Hypothalamus (tissue), 51 donors: ENCODE measurements around the gene NCCRP1.

Source experiments
- DNase-seq, 51 donors: peaks; one replicate each; lab custom pipeline; 2025; lab: John Stamatoyannopoulos, UW

NCCRP1 gene

DNA sequence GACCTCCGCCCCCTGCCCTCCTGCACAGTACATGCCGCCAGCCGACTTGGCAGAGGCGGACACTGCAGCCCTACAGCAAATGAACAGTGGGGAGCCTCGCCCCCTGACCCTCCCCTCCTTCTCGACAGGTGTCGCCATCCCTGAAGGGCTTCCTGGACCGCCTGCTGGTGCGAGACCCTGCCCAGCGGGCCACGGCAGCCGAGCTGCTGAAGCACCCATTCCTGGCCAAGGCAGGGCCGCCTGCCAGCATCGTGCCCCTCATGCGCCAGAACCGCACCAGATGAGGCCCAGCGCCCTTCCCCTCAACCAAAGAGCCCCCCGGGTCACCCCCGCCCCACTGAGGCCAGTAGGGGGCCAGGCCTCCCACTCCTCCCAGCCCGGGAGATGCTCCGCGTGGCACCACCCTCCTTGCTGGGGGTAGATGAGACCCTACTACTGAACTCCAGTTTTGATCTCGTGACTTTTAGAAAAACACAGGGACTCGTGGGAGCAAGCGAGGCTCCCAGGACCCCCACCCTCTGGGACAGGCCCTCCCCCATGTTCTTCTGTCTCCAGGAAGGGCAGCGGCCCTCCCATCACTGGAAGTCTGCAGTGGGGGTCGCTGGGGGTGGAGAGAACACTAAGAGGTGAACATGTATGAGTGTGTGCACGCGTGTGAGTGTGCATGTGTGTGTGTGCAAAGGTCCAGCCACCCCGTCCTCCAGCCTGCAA is 18.3 kb upstream of the NCCRP1 start:
- DNase-seq, result no peak

DNA sequence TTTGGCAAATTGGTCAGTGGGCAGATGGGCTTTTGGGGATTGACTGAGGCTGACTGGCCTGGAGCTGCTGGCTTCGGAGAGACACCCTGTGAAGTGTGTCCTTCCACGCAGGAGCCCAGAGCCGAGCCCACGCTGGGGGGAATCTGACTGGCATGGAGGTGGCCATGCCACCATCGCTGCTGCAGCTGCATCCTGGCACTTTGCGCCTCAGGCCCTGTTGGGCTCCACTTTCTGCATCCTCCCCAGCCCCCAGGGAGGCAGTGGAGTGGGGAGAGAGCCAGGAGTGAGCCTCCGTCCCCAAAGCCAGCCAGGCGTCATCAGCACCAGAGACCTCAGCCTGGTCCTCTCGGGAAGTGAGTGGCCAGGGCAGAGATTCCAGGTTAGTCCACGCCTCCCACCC is 17.0 kb upstream of the NCCRP1 start:
- DNase-seq, result no peak

DNA sequence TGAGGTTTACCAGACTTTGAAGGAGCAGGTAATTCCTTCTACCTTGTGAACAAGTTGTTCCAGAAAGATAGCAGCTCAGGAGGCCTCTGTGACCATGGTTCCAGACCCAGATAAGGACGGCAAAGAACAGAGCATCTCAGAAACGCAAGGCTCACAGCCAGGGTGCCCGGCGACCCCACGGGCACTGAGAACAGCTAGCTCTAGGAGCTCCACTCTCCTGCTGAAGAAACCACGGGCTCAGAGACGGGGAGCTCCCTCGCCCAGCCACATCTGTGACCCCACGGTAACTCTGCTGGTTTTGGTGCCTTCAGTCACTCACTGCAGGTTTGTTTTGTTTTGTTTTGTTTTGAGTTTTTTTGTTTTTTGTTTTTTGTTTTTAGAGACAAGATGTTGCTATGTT is 16.0 kb upstream of the NCCRP1 start:
- no peak for DNase-seq

DNA sequence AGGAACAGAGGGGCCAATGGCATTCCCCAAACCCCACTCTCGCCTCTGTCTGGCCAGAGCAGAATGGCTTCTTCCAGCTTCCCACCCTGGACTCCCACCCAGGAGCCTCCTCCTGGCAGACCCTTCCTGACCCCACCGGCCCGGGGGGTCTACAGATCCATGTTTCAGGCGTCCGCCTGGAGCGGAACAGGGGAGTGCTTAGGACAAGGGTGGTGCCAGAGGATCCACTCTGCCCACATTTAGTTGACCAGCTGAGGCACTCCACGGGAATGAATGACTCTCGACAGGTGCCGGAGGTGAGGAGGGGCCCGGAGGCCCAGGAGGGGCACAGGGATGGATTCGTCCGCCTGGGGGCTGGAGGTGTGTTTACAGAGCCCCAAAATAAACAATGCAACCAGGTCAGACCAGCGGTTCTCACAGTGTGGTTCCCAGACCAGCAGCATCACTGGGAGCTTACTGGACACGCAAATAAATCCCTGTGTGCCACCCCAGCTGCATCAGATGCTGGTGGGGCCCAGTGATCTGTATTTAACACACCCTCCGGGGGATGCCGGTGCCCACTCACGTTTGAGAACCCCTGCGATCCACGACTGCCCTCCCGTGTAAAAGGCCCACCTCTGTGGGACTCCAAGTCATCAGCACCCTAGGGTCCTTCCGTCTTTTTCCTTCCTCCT is 15.1 kb upstream of the NCCRP1 start:
- DNase-seq, result no peak

DNA sequence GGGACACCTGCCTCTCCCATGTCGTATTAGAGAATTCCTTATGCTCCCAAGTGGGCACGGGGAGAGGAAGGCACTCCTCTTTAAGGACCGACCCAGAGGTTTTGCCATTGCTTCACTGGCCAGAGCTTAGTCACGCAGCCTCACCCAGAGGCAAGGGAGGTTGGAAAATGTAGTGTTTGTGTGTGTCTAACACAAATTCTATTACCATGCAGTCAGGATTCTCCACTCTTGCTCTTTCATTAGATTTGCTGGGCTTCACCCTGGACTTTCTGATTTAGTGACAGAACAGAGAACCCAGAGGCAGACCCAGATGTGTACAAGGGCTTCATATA is 14.6 kb upstream of the NCCRP1 start:
- no peak for DNase-seq

DNA sequence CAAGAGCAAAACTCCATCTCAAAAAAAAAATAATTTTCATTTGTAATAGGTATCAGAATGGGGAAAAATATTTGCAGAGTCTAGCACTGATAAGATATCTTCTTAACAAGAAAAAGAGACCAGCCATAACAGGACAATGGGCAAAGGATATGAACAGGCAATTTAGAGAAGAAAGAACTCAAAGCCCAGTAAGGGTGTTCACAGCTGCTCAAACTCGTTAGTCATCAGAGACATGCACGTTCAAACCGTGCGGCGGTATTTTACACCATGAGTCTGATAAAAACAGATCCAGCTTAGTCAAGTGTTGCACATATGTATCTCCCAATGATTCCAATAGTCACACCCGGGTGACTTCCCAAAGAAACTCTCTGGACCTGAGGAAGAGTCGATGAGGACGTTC is 13.7 kb upstream of the NCCRP1 start:
- DNase-seq, result no peak

DNA sequence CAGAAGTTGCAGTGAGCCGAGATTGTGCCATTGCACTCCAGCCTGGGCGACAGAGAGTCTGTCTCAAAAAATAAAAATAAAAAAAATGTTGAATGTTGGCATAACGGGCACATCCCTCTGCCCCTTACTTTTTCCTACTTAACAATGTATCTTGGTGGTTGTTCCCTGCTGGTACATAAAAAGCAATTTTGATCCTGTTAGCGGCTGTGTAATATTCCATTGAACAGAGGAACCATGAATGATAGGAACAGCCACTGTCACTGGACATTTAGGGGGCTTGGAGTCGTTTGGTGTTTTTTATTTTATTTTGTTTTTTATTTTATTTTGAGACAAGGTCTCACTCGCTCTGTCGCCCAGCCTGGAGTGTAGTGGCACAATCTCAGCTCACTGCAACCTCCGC is 10.4 kb upstream of the NCCRP1 start:
- no peak for DNase-seq

DNA sequence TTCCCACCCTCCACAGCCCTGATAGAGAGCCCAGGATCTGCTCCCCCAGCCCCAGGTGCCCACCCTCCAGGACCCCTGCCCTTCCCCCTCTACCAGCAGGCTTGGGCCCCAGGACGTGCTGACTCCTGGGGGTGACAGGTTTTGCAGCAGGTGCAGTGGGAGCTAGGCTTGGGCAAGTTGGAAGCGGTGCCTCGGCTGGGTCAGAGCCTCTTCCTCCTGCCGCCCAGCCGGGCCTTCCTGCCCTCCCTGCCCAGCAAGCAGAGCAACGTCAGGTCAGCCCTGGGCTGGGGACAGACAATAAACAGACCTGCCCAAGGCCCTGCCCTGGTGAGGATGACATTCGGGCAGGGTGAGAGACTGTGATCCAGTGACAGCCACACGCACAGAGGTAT is 9.2 kb upstream of the NCCRP1 start:
- no peak for DNase-seq

DNA sequence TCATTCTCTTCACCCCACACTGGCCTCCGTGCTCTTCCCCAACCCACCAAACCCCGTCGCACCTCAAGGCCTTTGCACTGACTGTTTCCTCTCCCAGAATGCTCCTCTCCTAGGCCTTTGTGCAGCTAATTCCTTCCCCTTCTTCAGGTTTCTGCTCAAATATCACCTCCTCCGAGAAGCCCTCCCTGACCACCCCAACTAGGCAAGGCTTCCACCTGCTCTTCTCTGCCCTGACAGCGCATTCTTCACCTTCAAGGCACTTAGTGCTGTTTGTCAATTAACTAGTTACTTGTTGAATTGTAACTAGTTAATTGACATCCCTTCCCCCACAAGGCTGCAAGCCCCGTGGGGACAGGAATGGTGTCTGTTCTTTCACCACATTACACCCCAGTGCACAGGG is 7.8 kb upstream of the NCCRP1 start:
- DNase-seq, result no peak

DNA sequence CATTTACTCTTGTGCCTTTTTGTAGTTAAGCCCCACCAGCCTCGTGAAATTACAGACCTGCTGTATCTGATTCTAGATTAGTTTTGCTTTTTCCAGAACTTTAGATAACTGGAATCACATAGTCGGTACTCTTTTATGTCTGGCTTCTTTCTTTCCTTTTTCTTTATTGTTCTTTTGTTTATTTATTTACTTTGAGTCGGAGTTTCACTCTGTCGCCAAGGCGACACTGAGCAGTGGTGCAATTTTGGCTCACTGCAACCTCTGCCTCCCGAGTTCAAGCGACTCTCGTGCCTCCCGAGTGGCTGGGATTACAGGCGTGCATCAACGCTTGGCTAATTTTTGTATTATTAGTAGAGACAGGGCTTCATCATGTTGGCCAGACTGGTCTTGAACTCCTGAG is 6.0 kb upstream of the NCCRP1 start:
- no peak for DNase-seq

DNA sequence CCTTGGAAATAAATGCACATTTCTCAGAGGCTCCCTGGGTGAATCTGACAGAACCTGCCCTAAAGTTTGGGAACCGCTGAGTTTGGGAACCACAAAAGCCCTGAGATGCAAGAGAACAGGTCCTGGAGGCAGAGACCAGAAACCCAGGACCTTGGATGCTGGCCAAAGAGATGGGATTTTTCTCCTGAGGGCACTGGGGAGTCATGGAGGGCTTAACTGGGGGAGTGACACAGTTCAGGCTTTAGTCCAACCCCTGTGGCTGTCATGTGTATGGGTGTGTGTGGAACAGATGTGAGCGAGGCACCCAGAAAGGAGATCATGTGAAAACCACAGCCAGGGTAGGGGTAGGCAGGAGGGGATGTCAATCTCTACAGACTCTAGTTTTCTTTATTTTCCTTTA is 3.9 kb upstream of the NCCRP1 start:
- DNase-seq, result no peak

DNA sequence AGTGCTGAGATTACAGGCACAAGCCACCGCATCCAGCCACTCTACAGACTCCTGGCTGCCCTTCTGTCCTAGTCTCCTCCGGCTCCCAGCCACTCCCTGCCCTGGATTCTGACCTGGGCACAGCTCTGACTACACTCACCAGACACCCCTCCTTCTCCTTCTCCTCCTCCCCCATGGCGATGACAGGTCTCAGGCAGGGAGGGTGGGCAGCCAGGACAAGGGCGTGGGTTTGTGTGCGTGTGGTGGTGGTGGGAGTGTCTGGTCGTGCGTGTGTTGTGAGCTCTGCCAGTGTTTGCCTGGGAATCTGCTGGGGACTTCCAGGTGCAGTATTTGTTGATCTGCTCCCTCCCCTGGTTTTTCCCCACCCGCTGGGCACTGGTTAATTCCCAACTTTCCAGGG is 3.0 kb upstream of the NCCRP1 start:
- no peak for DNase-seq

DNA sequence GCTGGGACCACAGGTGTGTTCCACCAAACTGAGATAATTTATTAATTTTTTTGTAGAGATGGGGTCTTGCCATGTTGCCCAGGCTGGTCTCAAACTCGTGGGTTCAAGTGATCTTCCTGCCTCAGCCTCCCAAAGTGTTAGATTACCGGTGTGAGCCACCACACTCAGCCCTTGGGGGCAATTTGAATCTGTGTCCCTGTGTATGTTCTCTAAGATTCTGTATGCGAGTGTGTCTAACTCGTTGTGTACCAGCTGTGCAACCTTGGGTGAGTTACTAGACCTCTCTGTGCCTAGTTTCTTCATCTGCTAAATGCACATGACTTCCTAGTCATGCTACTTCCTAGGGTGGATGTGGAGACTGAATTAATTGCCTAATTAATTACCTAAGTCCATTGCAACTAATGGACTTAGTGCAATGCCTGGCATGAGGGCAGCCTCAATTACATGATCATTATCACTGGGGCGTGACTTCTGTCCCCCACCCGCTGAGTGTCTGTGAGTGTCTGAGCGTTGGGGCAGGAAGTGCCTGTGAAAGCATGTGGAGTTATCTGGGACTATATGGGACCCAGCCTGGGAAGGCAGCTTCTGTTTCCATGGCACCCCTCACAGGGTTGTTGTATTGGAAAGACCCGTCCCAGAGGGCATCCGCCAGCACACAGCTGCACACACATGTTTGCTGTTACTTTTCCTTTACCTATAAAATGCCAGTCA is 1.8 kb upstream of the NCCRP1 start:
- no peak for DNase-seq

DNA sequence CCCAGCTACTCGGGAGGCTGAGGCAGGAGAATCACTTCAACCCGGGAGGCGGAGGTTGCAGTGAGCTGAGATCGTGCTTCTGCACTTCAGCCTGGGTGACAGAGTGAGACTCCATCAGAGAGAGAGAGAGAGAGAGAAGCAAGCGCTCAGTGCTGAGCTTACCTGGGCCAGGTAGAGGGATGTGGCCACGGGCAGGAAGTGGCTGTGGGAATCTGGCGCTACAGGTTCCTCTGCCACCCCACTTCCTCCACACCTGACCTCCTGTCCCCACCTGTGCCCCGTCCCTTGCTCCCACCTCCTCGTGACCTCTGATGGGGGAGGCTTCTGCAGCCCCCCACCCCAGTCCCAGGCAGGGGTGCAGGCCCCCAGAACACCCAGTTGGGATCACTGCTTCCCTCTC is 1.0 kb upstream of the NCCRP1 start:
- DNase-seq, result no peak

DNA sequence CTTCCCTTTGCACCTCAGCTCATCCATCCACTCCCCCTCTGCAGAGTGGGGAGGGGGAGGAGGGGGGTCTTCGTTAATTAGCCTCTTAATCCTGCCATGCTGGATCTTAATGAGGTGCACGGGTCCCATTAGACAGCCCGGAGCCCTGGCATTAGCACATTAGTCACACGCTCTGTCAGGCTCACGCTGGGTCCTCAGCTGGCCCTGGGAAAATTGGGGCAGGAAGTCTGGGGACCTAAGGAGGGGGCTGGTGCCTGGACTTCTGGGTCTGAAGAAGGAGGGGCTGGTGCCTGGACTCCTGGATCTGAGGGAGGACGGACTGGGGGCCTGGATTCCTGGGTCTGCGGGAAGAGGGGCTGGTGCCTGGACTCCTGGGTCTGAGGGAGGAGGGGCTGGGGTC is 444 bp upstream of the NCCRP1 start:
- no peak for DNase-seq

DNA sequence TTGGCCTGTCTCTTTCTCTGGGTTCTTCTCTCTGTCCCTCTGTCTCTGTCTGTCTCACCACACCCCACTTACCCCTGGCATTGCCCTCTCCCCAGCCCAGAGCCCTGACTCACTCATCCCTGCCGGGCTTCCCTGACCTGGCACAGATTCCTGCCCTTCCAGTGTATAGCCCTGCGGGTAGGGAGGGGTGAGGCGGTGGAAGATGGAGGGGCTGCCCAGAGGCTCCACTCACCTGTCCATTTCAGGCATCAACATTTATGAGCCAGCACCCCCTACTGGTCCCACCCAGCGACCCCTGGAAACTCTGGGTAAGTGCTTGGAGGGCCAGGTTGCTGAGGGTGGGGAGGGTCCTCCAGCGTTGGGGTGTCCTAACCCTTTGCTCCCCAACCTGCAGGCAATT is 1.0 kb downstream of the NCCRP1 start:
- no peak for DNase-seq

DNA sequence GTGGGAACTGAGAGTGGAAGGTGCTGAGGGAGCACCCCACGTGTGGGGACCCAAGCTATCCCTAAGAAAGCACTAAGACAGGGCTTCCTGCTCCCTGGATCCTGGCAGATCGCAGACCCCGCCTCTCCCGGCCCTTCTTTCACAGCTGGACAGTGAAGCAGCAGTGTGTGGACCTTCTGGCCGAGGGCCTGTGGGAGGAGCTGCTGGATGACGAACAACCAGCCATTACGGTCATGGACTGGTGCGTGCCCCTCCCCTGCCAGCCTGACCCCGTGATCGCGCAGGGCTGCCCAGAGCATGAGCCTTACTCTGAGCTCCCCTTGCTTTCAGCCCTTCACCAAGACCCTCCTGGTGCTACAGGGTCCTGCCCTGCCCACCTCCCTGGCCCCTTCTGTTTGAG is 2.3 kb downstream of the NCCRP1 start:
- peak in 34 of 51 donors; percentile 2 to 73 (median 29) for DNase-seq

DNA sequence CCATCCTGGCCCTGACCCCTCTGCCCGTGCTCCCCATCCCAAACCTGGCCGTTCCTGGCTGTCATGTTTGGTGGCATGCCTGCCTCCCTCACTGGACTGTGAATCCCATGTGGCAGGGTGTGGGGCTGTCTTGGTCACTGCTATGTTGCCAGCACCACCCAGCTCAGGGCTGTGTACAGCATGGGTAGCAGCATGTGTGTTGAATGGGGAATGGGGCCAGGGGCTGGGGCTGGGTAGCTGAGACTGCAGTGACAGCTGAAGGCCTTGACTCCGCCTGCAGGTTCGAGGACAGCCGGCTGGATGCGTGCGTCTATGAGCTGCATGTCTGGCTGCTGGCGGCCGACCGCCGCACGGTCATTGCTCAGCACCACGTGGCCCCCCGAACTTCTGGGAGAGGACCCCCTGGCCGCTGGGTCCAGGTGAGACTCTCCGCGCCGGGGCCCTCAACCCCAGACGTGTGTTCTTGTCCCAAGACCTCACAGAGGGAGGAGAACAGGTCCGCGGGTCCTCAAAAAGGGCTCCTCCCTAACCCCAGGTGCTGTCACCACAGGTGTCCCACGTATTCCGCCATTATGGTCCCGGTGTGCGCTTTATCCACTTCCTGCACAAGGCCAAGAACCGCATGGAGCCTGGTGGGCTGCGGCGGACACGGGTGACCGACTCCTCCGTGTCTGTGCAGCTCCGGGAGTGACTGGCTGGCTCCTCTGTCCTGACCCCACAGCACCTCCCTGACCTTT is 3.5 kb downstream of the NCCRP1 start:
- no peak for DNase-seq

DNA sequence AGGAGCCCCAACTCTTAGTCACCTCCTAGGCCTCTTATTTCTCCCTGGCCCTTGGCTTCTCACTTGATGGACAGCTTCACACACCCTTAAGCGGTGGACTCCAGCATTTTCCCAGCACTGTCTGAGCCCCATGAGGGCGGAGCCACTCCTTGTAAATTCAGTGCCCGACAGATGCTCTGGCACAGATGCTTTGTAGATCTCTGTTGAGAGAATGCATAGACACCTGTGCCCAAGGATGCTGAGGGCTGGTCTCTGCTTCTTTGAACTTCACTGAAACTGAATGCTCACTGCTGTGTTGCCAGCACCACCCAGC is 4.0 kb downstream of the NCCRP1 start:
- no peak for DNase-seq

DNA sequence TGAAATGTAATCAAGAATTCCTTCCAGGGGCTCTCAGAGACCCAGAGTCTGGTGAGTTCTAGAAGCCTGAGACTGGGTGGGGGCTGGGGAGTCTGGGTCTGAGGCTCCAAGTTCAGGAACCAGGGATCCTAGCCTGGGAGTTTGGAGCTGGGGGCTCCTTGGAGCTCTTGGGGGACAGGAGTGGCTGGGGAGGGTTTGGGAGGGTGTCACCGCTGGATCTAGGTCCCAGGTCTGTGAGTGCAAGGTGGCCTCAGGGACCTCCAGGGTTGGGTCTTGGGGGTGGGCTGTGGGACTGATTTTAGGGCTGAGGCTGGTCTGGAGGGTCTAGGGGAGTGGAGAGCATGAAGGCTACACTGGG is 6.2 kb downstream of the NCCRP1 start:
- DNase-seq, result no peak

DNA sequence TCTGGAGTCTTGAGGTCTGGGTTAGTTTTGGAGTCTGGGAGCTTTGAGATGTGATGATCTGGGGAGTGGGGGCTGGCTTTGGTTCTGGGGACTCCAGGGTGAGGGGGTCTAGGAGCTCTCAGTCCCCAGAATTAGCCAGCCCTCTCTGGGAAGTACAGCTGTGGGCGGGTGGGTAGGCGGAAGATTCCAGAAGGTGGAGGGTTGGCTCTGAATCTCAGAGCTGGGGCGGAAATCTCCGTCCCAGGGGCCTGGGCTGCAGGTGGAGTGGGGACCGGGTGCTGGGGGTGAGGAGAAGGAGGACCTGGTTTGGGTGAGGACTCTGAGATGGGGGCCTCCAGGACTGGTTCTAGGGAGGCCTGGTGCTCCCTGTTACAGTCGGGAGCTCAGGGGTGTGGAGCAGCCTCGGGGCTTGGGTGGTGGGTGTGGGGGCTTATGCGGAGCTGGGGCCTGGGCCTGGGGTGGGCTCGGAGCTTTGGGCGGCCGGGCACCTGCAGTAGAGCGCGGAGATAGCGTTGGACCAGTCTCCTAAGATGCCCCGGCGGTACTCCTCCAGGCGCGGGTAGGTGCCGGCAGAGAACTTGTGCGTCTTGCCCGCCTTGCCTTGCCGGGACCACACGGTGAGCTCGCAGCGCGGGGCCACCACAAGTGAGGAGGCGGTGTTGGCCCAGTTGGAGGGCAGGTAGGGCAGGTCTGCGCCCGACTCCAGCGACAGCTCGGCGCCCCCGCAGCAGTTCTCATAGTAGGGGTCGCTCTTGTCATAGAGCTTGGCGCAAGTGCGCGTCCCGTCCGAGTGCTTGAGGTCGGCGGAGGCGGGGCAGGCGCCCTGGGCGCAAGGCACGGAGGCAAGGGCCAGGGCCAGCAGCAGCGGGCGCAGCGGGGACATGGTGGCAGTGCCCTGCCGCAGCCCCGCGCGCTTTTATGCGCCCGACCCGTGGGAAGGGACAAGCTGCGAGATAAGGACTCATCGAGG is 6.9 kb downstream of the NCCRP1 start, which contains the start of gene SYCN:
Gene SYCN (minus strand): TSS at position 892 of the 970 bp plus-strand sequence. CDS start 9 bp downstream, at position 883.
- DNase-seq, result no peak
